GM23338 (cell line): ENCODE data around the gene CERK. TPM values are rescaled to one million over a fixed set of nuclear protein-coding genes. Genes with fewer than 3 reads are reported as not detected.

Source experiments
- ATAC-seq: fragments of 200-7000 bp; cut with Tn5 transposase; 3 replicates; pipeline ENCODE4 v1.9.1; 2020
- DNase-seq: peaks from one replicate; pipeline ENCODE4 v3.0.0-alpha.2; 2015; ENCODE audit warnings: low spot score
- H2AFZ ChIP-seq: fragments of 200-600 bp; sonication (generic); 2 replicates; pipeline ENCODE4 v1.8.0; 2016; ENCODE audit warnings: antibody characterized with exemption, mild to moderate bottlenecking, moderate library complexity
- H3F3A ChIP-seq: fragments of 200-600 bp; sonication (generic); replicated peaks from 2 replicates; pipeline ENCODE4 v1.8.0; 2017; ENCODE audit warnings: antibody characterized with exemption, mixed run types, low read depth
- H3K27ac ChIP-seq: fragments of 200-600 bp; sonication (generic); 2 replicates; pipeline ENCODE4 v1.6.1; 2016; ENCODE audit warnings: low read depth
- H3K27me3 ChIP-seq: fragments of 200-600 bp; sonication (generic); 2 replicates; pipeline ENCODE4 v1.8.0; 2016; ENCODE audit warnings: mild to moderate bottlenecking, mixed run types, moderate library complexity; ENCODE audit not compliant: insufficient read depth
- H3K36me3 ChIP-seq: fragments of 200-600 bp; sonication (generic); 2 replicates; pipeline ENCODE4 v1.8.0; 2016; ENCODE audit warnings: mild to moderate bottlenecking; ENCODE audit not compliant: insufficient read depth
- H3K4me1 ChIP-seq: fragments of 200-600 bp; sonication (generic); 2 replicates; pipeline ENCODE4 v1.8.0; 2016; ENCODE audit warnings: mild to moderate bottlenecking, moderate library complexity; ENCODE audit not compliant: insufficient read depth
- H3K4me2 ChIP-seq: fragments of 200-600 bp; sonication (generic); 2 replicates; pipeline ENCODE4 v1.7.1; 2017; ENCODE audit warnings: mixed run types
- H3K4me3 ChIP-seq: fragments of 200-600 bp; sonication (generic); 2 replicates; pipeline ENCODE4 v1.6.1; 2016; ENCODE audit warnings: mixed run types
- H3K79me2 ChIP-seq: fragments of 200-600 bp; sonication (generic); replicated peaks from 2 replicates; pipeline ENCODE4 v1.8.0; 2017; ENCODE audit warnings: mild to moderate bottlenecking; ENCODE audit not compliant: insufficient read depth
- H3K9me2 ChIP-seq: fragments of 200-600 bp; sonication (generic); 2 replicates; pipeline ENCODE4 v1.8.0; 2017; ENCODE audit not compliant: insufficient read depth
- H4K20me1 ChIP-seq: fragments of 200-600 bp; sonication (generic); replicated peaks from 2 replicates; pipeline ENCODE4 v1.8.0; 2017; ENCODE audit warnings: mild to moderate bottlenecking; ENCODE audit not compliant: insufficient read depth
- H3K27ac Mint-ChIP-seq: 2 replicates; pipeline ENCODE4 v1.8.0; 2020; ENCODE audit warnings: inconsistent platforms, mild to moderate bottlenecking, moderate library complexity, mixed read lengths
- H3K27me3 Mint-ChIP-seq: 3 replicates; pipeline ENCODE4 v1.8.0; 2022; ENCODE audit warnings: low read depth, mild to moderate bottlenecking, moderate library complexity, mixed read lengths, inconsistent platforms; ENCODE audit not compliant: insufficient read depth, poor library complexity
- H3K36me3 Mint-ChIP-seq: 3 replicates; pipeline ENCODE4 v1.8.0; 2021; ENCODE audit warnings: low read depth, mild to moderate bottlenecking, inconsistent platforms, moderate library complexity, mixed read lengths
- H3K4me1 Mint-ChIP-seq: 3 replicates; pipeline ENCODE4 v1.8.0; 2020; ENCODE audit warnings: mild to moderate bottlenecking, inconsistent platforms, mixed read lengths
- H3K4me3 Mint-ChIP-seq: 3 replicates; pipeline ENCODE4 v1.8.0; 2021; ENCODE audit warnings: moderate library complexity, mild to moderate bottlenecking, inconsistent platforms, mixed read lengths
- H3K9me3 Mint-ChIP-seq: 3 replicates; pipeline ENCODE4 v1.8.0; 2020; ENCODE audit warnings: moderate library complexity, mild to moderate bottlenecking, inconsistent platforms, mixed read lengths
- CREB1 ChIP-seq: fragments of 250-450 bp; sonication (Bioruptor Pico); IDR thresholded peaks from 2 replicates; pipeline ENCODE4 v1.5.0; 2020; ENCODE audit warnings: low read depth, mild to moderate bottlenecking, moderate library complexity
- EZH2phosphoT487 ChIP-seq: fragments of 200-600 bp; sonication (generic); IDR thresholded peaks from one replicate; pipeline ENCODE4 v1.8.1; 2018; ENCODE audit warnings: antibody characterized with exemption; ENCODE audit not compliant: unreplicated experiment
- JUNB ChIP-seq: IDR thresholded peaks from one replicate; pipeline ENCODE4 v1.6.1; 2016; ENCODE audit warnings: antibody characterized with exemption; ENCODE audit not compliant: unreplicated experiment
- NANOG ChIP-seq: IDR thresholded peaks from 2 replicates; pipeline ENCODE4 v1.6.1; 2016; ENCODE audit warnings: antibody characterized with exemption, borderline replicate concordance
- POLR2AphosphoS5 ChIP-seq: IDR thresholded peaks from 2 replicates; pipeline ENCODE4 v1.6.1; 2016; ENCODE audit warnings: antibody characterized with exemption, low read depth
- STAT1 ChIP-seq: IDR thresholded peaks from one replicate; pipeline ENCODE4 v1.6.1; 2016; ENCODE audit warnings: antibody characterized with exemption; ENCODE audit not compliant: unreplicated experiment
- ZNF114 ChIP-seq: fragments of 250-450 bp; sonication (Bioruptor Pico); IDR thresholded peaks from 2 replicates; pipeline ENCODE4 v1.5.0; 2020; ENCODE audit warnings: mild to moderate bottlenecking, moderate library complexity
- polyA plus RNA-seq: library from polyadenylated mRNA; unstranded; fragments of >200 nt; fragmentation: Nextera tagmentation; extraction: Ambion mirVana; gene quantifications from 2 replicates; pipeline ENCODE4 v1.2.1, GENCODE V29; 2016
- total RNA-seq: library from RNA; depleted of rRNA; stranded (reverse); fragments of >200 nt; shearing (Covaris generic); gene quantifications from 2 replicates; pipeline ENCODE4 v1.2.3, GENCODE V29; 2014
- TF ChIP-seq, protein P1 (sequence below), 2 experiments: fragments of 200-600 bp in 1 of 2; sonication (generic) in 1 of 2; conservative IDR thresholded peaks; 2 replicates each; pipeline versions ENCODE4 v1.5.1 to v1.6.1; 2016 to 2017; ENCODE audit warnings: antibody characterized with exemption in 2 of 2, low read depth in 2 of 2, mild to moderate bottlenecking in 2 of 2, moderate library complexity in 1 of 2
- TF ChIP-seq, protein P2 (sequence below): IDR thresholded peaks from 2 replicates; pipeline ENCODE4 v1.6.1; 2016; ENCODE audit warnings: antibody characterized with exemption
- TF ChIP-seq, protein P3 (sequence below): fragments of 250-450 bp; sonication (Bioruptor Pico); IDR thresholded peaks from 2 replicates; pipeline ENCODE4 v1.5.0; 2020; ENCODE audit warnings: mild to moderate bottlenecking, moderate library complexity

CERK gene
- total and polyA plus RNA-seq, 2 experiments from 2014 or later: 12.7 to 62.9 TPM

DNA sequence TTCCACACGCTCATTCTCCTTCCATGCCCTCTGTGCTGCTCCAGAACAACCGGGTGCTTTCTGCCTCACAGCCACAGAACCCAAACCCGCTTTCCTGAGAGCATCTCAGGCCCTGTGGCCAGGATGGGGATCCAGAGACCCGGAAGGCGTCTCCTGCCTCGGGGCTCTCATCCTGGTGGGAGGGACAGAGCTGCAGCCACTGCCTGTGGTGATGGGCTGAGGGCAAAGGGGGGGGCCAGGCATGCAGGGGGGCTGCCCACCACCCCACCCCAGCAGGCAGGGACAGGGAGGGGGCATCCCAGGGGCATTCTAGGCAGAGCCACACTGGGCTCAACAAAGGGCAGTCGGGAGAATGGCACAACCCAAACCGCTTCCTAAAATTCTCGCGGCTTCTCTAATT is 41.4 kb downstream of the CERK start (continued):
- TF ChIP-seq CREB1: no peak
- no peak for TF ChIP-seq EZH2phosphoT487
- TF ChIP-seq, protein P1, sequence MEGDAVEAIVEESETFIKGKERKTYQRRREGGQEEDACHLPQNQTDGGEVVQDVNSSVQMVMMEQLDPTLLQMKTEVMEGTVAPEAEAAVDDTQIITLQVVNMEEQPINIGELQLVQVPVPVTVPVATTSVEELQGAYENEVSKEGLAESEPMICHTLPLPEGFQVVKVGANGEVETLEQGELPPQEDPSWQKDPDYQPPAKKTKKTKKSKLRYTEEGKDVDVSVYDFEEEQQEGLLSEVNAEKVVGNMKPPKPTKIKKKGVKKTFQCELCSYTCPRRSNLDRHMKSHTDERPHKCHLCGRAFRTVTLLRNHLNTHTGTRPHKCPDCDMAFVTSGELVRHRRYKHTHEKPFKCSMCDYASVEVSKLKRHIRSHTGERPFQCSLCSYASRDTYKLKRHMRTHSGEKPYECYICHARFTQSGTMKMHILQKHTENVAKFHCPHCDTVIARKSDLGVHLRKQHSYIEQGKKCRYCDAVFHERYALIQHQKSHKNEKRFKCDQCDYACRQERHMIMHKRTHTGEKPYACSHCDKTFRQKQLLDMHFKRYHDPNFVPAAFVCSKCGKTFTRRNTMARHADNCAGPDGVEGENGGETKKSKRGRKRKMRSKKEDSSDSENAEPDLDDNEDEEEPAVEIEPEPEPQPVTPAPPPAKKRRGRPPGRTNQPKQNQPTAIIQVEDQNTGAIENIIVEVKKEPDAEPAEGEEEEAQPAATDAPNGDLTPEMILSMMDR (conservative IDR thresholded peaks at IDR 0.05; ENCODE audit: low read depth in 2 of 2): no peak
- TF ChIP-seq ZNF114: no peak
- TF ChIP-seq, protein P2, sequence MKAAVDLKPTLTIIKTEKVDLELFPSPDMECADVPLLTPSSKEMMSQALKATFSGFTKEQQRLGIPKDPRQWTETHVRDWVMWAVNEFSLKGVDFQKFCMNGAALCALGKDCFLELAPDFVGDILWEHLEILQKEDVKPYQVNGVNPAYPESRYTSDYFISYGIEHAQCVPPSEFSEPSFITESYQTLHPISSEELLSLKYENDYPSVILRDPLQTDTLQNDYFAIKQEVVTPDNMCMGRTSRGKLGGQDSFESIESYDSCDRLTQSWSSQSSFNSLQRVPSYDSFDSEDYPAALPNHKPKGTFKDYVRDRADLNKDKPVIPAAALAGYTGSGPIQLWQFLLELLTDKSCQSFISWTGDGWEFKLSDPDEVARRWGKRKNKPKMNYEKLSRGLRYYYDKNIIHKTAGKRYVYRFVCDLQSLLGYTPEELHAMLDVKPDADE: no peak
- no peak for TF ChIP-seq JUNB
- TF ChIP-seq NANOG: no peak

DNA sequence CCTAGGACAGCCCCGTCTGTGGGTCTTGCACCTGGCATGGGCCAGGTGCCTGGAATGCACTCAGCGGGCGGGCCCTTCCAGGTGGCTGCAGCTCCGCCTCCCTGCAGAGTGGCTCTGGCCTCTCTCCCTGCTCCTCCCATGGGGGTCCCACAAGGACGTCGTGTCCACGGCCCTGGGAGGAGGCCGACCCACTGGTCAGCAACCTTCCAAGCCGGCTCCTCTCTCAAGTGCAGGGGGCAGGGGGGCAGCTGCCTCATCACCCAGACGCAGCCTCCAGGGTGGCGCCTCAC is 41.9 kb downstream of the CERK start:
- peaks cover 3% of the 10 kb centered on the region; the same call in 1 of the 2 replicates for H3K36me3 ChIP-seq
- H3K79me2 ChIP-seq: no peaks in the 10 kb centered on the region
- H3K4me1 ChIP-seq: no peaks in the 10 kb centered on the region
- ATAC-seq (no peak; the same call in 2 of the 3 replicates), DNase-seq (no peak)
- H3K4me1 Mint-ChIP-seq: peaks cover 3% of the 10 kb centered on the region; the same call in 2 of the 3 replicates
- no peaks in the 10 kb centered on the region for H4K20me1 ChIP-seq
- peaks cover 31% of the 10 kb centered on the region for H3K36me3 Mint-ChIP-seq
- no peak overlapping the region for H3K4me3 Mint-ChIP-seq
- H3K27me3 ChIP-seq: no peaks in the 10 kb centered on the region
- H3K27ac Mint-ChIP-seq: no peak overlapping the region
- no peaks in the 10 kb centered on the region for H3K9me3 Mint-ChIP-seq
- no peak overlapping the region for H3K4me3 ChIP-seq
- H3K9me2 ChIP-seq: no peaks in the 10 kb centered on the region
- H3K27me3 Mint-ChIP-seq: peaks cover 2% of the 10 kb centered on the region
- H3F3A ChIP-seq: no peaks in the 10 kb centered on the region
- no peak overlapping the region for H2AFZ ChIP-seq
- H3K27ac ChIP-seq: no peak overlapping the region
- no peak overlapping the region for H3K4me2 ChIP-seq
- TF ChIP-seq CREB1 (no peak), POLR2AphosphoS5 (no peak), EZH2phosphoT487 (no peak), JUNB (no peak), STAT1 (no peak), NANOG (no peak)
- TF ChIP-seq, protein P3, sequence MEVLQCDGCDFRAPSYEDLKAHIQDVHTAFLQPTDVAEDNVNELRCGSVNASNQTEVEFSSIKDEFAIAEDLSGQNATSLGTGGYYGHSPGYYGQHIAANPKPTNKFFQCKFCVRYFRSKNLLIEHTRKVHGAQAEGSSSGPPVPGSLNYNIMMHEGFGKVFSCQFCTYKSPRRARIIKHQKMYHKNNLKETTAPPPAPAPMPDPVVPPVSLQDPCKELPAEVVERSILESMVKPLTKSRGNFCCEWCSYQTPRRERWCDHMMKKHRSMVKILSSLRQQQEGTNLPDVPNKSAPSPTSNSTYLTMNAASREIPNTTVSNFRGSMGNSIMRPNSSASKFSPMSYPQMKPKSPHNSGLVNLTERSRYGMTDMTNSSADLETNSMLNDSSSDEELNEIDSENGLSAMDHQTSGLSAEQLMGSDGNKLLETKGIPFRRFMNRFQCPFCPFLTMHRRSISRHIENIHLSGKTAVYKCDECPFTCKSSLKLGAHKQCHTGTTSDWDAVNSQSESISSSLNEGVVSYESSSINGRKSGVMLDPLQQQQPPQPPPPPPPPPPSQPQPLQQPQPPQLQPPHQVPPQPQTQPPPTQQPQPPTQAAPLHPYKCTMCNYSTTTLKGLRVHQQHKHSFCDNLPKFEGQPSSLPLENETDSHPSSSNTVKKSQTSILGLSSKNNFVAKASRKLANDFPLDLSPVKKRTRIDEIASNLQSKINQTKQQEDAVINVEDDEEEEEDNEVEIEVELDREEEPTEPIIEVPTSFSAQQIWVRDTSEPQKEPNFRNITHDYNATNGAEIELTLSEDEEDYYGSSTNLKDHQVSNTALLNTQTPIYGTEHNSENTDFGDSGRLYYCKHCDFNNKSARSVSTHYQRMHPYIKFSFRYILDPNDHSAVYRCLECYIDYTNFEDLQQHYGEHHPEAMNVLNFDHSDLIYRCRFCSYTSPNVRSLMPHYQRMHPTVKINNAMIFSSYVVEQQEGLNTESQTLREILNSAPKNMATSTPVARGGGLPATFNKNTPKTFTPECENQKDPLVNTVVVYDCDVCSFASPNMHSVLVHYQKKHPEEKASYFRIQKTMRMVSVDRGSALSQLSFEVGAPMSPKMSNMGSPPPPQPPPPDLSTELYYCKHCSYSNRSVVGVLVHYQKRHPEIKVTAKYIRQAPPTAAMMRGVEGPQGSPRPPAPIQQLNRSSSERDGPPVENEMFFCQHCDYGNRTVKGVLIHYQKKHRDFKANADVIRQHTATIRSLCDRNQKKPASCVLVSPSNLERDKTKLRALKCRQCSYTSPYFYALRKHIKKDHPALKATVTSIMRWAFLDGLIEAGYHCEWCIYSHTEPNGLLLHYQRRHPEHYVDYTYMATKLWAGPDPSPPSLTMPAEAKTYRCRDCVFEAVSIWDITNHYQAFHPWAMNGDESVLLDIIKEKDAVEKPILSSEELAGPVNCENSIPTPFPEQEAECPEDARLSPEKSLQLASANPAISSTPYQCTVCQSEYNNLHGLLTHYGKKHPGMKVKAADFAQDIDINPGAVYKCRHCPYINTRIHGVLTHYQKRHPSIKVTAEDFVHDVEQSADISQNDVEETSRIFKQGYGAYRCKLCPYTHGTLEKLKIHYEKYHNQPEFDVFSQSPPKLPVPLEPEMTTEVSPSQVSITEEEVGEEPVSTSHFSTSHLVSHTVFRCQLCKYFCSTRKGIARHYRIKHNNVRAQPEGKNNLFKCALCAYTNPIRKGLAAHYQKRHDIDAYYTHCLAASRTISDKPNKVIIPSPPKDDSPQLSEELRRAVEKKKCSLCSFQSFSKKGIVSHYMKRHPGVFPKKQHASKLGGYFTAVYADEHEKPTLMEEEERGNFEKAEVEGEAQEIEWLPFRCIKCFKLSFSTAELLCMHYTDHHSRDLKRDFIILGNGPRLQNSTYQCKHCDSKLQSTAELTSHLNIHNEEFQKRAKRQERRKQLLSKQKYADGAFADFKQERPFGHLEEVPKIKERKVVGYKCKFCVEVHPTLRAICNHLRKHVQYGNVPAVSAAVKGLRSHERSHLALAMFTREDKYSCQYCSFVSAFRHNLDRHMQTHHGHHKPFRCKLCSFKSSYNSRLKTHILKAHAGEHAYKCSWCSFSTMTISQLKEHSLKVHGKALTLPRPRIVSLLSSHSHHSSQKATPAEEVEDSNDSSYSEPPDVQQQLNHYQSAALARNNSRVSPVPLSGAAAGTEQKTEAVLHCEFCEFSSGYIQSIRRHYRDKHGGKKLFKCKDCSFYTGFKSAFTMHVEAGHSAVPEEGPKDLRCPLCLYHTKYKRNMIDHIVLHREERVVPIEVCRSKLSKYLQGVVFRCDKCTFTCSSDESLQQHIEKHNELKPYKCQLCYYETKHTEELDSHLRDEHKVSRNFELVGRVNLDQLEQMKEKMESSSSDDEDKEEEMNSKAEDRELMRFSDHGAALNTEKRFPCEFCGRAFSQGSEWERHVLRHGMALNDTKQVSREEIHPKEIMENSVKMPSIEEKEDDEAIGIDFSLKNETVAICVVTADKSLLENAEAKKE (CRISPR knock-in tag): no peak
- TF ChIP-seq, protein P1 (conservative IDR thresholded peaks at IDR 0.05; ENCODE audit: low read depth in 2 of 2): no peak
- TF ChIP-seq, protein P2: no peak
